Astrocyte of the spinal cord (primary cell): Measurements from ENCODE around the gene ADCY9.
"Not testable (repeated sequence)": the region's sequence is repeated elsewhere in the genome, so short reads cannot be mapped to it uniquely, and the experiment has no call there.

Experiments used
- DNase-seq: peaks from one replicate; pipeline ENCODE4 v3.0.0; 2011; ENCODE audit warnings: low read depth, low spot score
- H3K4me3 ChIP-seq: 2 replicates; pipeline ENCODE4 v1.5.1; 2011; ENCODE audit warnings: low read depth, mild to moderate bottlenecking, low read length, moderate library complexity
- in situ Hi-C: cut with HindIII; loops from 2 replicates; pipeline ENCODE4 v1.10.0; 2017; ENCODE audit warnings: low sequenced_read_pairs
- TF ChIP-seq, protein P1 (sequence below): IDR thresholded peaks from 2 replicates; pipeline ENCODE4 v1.5.1; 2012; ENCODE audit warnings: low read depth, mild to moderate bottlenecking, low read length, inconsistent platforms

ADCY9 gene

DNA sequence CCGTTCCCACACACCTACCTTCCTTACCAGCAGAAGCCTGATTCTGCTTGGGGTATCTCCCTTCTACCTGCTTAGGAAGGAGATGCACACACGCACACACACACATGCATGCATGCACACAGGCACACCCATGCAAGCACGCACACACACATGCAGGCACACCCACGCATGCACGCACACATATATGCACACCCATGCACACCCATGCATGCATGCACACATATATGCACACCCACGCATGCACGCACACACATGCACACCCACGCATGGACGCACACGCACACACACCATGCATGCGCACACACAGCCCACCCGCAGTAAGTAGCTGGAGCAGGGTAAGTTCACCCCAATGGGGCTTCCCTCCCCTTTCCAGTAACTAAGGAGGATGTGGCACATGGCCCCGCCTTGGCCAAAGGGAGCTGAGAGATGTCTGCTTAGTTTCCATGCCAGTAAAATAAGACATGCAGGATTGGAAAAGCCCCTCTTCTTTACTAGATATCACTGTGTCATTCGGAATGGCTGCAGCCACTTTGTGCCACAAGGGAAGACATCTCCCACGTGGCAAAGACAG, 33.7 kb downstream of the ADCY9 start:
- TF ChIP-seq, protein P1, sequence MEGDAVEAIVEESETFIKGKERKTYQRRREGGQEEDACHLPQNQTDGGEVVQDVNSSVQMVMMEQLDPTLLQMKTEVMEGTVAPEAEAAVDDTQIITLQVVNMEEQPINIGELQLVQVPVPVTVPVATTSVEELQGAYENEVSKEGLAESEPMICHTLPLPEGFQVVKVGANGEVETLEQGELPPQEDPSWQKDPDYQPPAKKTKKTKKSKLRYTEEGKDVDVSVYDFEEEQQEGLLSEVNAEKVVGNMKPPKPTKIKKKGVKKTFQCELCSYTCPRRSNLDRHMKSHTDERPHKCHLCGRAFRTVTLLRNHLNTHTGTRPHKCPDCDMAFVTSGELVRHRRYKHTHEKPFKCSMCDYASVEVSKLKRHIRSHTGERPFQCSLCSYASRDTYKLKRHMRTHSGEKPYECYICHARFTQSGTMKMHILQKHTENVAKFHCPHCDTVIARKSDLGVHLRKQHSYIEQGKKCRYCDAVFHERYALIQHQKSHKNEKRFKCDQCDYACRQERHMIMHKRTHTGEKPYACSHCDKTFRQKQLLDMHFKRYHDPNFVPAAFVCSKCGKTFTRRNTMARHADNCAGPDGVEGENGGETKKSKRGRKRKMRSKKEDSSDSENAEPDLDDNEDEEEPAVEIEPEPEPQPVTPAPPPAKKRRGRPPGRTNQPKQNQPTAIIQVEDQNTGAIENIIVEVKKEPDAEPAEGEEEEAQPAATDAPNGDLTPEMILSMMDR = no peak
- in situ Hi-C loops = no loop called here
- H3K4me3 ChIP-seq = no peak overlapping the region
- DNase-seq = no peak

DNA sequence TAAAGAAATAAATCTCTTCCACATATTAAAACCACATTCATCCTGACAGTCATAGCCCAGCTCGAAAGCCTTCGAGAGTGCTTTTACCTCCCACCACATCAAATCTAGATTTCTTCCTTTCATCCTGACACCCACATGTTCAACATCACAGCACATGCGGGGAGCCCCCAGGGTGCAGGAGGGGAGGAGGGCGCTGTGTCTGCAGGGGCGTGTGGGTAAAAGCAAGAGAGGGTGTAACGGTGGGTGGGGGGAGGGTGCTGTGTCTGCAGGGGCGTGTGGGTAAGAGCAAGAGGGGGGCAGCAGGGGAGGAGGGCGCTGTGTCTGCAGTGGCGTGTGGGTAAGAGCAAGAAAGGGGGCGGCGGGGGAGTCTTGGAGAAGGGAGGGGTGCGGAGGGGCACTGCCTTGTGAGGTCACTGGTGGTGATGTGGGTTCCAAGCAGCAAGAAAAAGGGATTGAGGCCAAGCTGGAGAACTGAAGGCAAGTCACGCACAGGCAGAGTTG, 34.7 kb downstream of the ADCY9 start:
- in situ Hi-C loops = no loop called here
- TF ChIP-seq, protein P1 = no peak
- H3K4me3 ChIP-seq = no peak overlapping the region
- no peak for DNase-seq

DNA sequence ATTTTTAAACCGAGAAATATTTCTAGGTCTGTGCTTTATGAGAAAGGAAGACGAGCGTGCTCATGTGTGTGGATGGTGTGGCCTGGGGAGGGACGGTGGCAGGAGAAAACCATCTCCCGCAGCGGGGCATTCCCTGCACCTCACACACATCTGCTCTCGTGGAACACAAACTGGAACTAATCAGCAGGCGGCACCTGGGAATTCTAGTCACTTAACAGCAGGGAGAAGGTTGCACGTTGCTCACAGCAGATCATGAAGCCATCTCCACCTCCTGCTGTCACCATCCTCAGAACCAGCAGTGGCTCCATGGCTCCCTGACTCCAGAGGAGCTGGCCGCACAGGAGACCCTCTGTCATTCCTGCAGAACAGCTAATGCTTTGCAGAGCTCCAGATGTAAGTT, 35.2 kb downstream of the ADCY9 start:
- DNase-seq = no peak
- H3K4me3 ChIP-seq = no peak overlapping the region
- TF ChIP-seq, protein P1 = no peak
- in situ Hi-C loops = no loop called here

DNA sequence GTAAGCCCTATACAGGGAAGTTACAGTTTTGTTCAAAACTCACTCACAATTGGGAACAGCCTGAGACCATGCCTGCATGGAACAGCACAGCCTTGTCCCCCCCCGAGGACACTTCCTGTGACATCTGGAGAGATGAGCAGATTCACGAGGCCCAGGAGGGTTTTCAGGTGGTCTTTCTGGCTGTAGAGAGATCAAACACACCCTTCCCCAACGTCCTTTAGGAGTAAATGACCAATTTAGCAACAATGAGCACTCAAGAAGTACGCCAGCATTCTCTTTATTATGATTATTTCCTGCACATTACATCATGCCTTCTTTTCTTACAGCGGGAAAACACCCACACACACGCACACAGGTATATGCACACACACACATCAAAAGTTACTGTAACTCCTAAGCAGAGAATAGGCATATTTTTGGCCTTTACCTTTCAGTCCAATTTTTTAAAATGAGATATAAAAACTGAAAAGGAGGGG, 39.0 kb downstream of the ADCY9 start:
- in situ Hi-C loops = no loop called here
- no peak for DNase-seq
- TF ChIP-seq, protein P1 = no peak
- no peak overlapping the region for H3K4me3 ChIP-seq

DNA sequence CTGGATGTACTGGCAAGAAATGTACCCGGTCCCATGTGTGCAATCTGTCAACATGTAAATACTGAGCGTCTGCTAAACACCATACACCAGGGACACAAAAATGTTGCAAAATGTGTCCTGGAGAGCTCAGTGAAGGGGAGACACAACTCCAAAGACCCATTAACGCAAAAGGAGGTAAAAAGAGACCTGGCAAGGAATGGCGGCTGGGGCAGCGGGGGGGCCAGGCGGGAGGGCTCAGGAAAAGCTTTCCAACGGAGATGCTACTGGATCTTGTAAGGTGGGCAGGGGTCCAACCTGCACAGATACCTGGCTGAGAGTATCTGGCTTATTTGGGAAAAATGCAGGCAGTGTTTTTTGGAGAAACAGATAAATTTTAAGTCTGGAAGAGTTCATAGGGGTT, 40.7 kb downstream of the ADCY9 start:
- DNase-seq = no peak
- H3K4me3 ChIP-seq = no peak overlapping the region
- TF ChIP-seq, protein P1 = no peak
- in situ Hi-C loops = no loop called here

DNA sequence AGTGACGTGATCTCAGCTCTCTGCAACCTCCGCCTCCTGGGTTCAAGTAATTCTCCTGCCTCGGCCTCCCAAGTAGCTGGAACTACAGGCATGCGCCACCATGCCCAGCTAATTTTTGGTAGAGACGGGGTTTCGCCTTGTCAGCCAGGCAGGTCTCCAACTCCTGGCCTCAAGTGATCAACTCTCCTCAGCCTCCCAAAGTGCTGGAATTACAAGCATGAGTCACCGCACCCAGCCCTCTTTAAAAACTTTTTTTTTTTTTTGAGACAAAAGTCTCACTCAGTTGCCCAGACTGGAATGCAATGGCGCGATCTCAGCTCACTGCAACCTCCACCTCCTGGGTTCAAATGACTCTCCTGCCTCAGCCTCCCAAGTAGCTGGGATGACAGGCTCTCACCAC, 43.1 kb downstream of the ADCY9 start:
- DNase-seq = peak; percentile 23
- in situ Hi-C loops, H3K4me3 ChIP-seq: not testable (repeated sequence)

DNA sequence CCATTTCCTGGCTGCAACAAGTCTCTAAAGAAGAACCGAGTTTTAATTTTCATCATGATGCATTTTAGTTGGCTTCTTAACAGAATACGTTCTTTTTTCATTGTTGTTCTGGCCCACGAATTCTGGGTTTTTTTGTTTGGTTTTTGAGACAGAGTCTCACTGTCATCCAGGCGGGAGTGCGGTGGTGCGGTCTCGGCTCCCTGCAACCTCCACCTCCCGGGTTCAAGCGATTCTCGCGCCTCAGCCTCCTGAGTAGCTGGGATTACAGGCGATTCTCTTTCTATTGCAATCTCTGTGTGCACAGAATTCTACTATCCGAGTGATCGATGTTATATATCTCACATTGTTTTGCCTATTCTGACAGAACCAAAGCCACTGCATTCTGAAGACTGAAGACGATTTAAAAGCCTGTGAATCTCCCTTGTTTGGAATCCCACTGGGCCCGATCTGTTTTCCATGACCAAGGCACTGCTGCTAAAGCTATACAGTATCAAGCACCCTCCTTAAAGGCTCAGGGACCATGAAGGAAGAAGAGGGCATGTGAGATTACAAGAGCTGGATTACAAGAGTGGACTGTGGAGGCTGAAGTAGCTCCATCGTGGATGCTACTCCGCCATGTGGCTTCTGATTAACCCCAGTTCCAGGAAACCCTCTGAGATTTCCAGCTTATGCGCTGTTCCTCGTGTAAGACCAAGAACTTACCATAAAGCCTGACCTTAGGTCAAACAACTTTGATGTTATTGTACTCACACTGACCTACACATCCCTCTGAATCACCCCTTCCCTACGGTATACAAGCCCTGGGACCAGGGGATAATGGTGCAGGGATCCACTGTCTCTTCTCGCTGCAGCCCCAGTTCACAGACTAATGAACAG, 44.3 kb downstream of the ADCY9 start:
- DNase-seq = peak; percentile 7
- in situ Hi-C loops = no loop called here
- H3K4me3 ChIP-seq = no peak overlapping the region
- TF ChIP-seq, protein P1 = no peak
